Glomerular visceral epithelial cell (primary cell): ENCODE data around the gene CCDC51.

ENCODE experiments used
- DNase-seq: peaks from one replicate; pipeline ENCODE4 v3.0.0-alpha.2; 2016; ENCODE audit errors: extremely low spot score

CCDC51 gene

GRCh38 chr3:48420561-48420960 lies 19.4 kb downstream of the CCDC51 start:
- no peak for DNase-seq

GRCh38 chr3:48419597-48419996 lies 20.3 kb downstream of the CCDC51 start:
- no peak for DNase-seq

DNA sequence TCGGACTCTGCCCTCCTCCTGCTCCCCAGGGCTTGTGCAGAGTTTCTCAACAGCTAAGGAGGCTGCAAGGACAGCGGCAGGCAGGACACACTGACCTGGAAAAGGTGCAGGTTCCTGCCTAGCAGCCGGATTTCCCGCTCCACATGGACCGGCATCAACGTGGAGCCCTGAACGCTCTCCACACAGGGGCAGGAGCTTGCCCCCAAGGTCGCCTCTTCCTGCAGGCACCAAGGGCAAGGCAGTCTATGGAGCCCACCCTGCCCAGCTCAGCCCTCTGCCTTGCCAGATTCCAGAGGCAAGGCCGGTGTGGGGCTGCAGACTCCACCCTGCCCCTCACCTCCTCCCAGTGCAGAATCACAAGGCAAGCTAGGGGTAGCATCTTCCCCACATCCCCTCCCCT lies 20.8 kb downstream of the CCDC51 start:
- no peak for DNase-seq

DNA sequence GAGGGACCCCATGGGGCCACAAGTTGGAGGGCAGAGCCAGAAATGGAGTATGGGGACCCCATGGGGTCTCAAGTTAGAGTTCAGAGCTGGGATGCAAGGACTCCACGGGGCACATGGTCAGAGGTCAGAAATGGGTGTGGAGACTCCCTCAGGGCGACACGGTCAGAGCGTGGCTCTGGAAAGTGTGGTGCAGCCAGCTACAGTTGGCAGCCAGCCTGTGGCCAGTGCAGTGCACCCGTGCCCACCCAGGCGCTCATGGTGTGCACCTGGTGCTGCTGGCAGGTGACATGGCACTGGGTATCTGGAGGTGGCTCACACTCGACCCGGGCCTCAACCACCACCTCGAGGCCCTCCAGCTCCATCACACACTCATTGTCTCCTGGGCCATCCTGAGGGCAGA lies 21.3 kb downstream of the CCDC51 start:
- DNase-seq, result no peak

DNA sequence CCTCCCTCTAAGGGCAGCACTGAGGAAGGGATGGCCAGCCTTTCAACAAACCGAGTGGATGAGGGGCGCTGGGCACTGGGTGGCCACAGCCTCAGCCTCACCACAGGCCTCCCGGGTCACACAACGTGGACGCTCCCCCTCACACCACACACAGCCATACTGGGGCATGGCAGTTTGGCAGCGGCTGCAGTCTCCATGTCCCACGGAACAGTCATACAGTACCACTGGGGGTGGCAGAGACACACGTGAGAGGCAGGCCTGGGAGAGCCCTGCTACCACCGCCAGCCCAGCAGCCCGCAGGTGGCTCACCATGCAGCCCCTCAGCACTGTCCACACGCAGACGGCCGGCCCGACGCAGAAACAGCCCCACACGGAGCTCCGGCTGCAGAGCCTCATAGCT lies 21.8 kb downstream of the CCDC51 start:
- DNase-seq, result no peak

GRCh38 chr3:48417529-48418108 lies 22.3 kb downstream of the CCDC51 start:
- no peak for DNase-seq

GRCh38 chr3:48416546-48416945 lies 23.4 kb downstream of the CCDC51 start:
- DNase-seq, result no peak

- no peak for DNase-seq
These were observed 23.8 kb downstream of the CCDC51 start for GRCh38 chr3:48416091-48416505.

DNA sequence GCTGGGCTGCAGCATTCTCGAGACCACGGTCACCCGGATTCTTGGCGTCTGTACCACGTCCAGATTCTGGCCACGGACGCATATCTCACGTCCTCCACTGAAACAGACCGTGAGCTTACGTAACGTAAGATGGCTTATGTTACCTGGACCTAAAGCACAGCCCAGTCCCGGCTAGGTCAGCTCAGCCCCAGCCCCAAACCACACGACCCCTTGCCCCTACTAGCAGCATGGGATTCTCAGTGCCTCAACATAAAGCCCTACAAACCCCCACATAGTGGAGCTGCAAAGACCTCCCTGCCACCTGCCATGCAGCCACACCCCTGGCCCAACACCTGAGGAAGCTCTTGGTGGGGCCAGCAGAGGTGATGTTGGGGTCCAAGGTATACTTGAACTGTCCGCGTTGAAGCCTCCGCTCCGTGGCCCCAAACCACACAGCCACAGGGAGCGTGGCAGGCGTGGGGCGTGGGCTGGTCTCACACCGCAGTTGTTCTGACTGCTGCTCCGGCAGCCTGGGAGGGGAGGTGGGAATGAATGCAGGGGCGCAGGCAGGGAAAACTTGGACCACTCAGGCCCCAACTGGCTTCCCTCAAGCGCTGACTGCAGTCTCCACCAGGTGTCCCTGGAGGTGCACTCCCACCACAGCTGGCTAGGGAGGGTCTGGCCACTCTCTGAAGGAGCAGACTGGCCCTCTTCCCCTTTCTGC lies 24.5 kb downstream of the CCDC51 start:
- no peak for DNase-seq

DNA sequence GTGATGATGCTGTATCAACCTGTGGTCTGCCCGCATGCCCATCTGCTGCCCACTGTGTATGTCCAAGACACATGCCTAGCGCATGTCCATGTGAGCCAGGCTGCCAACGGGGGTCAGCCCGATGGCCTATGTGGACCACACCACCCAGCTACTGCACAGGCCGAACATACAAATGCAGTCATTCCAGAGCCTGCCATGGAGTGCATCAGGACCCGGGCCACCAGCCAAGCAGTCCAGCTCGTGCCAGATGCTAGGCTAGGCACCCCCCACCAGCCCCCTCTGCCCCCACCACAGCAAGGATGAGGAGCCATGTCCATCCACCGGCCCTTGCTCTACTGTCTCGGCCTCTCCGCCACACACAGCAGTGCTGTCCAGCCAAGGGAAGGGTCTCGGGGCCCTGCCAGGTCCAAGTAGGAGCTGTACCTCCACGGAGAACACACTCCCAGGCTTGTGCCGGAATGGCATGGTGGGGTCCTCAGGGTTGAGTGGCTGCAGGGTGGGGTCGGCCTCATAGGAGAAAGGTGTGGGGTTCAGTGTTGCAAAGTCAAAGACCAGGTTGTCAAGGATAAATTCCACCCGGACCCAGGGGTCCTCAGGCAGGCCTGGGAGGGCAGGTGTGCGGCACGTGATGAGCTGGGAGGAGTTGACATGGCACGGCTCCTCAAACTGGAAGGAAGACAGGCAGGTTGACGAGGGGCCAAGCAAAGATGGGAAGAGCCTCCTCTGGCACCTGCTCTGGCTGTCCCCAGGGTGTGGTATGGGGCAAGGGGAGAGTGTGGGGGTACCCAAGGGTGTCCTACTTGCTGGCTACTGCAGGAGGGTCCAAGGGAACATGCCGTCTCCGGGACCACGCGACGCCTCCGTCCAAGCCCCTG lies 25.3 kb downstream of the CCDC51 start:
- no peak for DNase-seq

DNA sequence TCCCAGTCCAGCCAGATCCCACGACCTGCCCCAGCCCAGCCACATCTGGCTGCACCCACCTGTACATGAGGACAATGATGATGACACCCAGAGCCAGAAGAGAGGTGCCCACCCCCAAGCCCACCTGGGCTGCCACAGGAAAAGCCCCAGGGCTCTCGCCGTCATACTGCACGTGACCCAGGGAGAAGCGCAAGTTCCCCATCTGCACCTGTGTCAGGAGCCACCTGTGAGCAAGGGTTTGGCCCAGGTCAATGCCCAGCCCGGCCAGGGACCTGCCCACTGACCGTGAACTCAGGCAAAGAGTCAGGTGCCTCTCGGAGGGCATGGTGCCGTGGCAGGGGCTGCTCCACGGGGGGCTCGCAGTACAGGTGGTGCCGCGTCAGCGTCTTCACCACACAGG lies 26.3 kb downstream of the CCDC51 start:
- no peak for DNase-seq

GRCh38 chr3:48413086-48413485 lies 26.8 kb downstream of the CCDC51 start:
- no peak for DNase-seq

GRCh38 chr3:48412375-48413001 lies 27.4 kb downstream of the CCDC51 start:
- no peak for DNase-seq

GRCh38 chr3:48411606-48412374 lies 28.1 kb downstream of the CCDC51 start:
- no peak for DNase-seq

- no peak for DNase-seq
These were observed 28.8 kb downstream of the CCDC51 start for GRCh38 chr3:48411041-48411588.

GRCh38 chr3:48410205-48411040 lies 29.5 kb downstream of the CCDC51 start:
- DNase-seq, result no peak

DNA sequence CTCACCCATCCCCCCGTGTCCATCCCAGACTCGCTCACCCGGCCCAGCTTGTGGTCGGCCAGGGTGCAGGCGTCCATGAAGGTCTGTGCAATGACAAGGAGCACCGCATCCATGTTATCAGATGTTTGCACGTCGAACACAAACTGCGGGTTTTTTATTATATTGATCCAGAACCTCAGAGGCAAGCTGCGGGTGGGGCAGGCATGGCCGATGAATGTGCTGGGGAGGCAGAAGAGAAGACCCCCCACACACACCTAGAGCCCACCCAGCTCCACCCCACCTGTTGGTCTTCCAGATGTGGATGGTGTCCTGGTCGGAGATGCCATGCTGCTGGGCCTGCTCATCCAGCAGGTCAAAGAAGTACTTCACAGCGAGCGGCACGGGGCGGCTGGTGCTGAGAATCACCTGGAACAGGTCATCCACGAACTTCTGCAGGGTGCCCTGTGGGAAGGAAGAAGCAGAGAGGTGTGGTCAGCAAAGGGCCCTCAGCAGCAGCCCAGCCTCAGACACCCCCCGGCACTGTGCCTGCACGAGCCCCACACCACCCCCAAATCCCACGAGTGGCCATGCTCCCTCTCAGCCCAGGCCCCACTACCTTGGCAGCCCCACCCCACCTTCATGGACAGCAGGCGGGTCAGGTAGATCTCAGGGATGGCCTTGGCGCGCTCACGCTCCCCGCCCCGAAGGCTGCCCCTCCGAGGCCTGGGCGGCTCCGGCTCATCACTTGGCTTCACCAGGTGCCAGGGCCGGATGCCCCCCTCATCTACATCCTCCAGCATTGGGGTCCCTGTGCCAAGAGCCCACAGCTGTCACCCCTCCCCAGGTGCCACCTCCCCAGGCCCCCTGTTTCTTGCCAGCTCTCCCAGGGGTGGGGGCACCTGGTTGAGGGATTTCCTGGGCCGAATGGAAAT lies 30.4 kb downstream of the CCDC51 start:
- DNase-seq, result no peak

DNA sequence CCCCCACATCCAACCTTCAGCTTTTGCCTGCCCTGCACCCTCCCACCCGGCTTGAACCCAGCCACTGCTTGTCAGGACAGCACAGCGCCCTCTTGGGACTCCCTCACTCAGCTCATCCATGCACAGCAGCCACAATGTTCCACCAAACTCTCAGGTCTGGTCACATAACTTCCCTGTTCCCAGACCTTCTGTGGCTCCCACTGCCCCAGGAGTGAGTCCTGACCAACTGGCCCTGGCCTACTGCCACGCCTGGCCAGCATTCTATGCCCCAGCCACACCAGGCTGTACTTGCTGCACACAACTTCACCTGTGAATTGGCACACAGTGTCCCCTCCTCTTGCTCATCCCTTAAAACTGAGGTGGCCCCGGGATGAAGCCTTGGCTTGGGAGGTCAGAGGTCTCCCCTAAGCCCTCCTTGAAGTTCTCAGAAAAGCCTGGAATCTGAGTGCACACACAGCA lies 31.1 kb downstream of the CCDC51 start:
- DNase-seq, result no peak

DNA sequence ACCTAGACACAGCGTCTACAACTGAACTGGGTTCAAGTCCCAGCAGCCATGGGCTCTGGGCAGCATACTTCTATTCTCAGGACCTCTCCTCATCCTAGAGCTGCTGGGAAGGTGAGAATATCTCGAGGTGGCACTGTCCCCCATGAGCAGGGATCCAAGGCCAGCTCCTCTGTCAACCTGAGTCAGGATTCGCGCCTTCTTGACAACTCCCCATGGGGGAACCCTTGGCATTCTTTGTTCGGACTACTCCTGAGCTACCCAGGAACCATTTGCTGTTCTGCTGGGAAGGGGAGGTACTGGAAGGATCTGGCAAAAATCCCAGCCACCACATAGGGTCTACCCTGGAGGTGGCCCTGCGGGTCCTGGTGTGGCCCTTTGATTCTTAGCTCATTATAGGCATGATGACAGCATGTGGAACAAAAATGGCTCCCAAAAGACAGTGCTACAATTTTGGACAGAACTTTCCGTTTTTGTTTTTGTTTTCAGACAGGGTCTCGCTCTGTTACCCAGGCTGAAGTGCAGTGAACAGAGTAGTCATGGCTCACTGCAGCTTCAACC lies 32.3 kb downstream of the CCDC51 start:
- no peak for DNase-seq
